ENCODE results near the gene ANGPT4.

ANGPT4 gene

DNA sequence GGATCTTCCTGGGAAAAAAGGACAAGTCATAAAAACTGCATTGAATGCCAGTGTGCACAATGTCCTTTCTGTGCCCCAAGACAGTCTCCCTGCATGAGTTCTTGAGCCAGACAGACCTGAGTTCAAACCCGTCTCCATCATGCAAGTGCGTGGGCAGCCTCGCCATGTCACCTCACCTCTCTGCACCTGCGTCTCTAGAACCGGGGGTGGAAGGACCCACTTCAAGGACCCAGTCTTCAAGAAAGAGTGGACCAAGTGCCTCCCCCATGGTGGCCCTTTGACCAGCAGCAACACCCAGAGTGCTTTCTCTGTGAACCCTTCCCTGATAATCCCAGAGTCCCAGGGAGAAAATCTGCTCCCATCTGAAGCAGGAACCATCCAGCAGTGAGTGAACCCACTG is 23.5 kb upstream of the ANGPT4 start:
- no peak for DNase-seq

DNA sequence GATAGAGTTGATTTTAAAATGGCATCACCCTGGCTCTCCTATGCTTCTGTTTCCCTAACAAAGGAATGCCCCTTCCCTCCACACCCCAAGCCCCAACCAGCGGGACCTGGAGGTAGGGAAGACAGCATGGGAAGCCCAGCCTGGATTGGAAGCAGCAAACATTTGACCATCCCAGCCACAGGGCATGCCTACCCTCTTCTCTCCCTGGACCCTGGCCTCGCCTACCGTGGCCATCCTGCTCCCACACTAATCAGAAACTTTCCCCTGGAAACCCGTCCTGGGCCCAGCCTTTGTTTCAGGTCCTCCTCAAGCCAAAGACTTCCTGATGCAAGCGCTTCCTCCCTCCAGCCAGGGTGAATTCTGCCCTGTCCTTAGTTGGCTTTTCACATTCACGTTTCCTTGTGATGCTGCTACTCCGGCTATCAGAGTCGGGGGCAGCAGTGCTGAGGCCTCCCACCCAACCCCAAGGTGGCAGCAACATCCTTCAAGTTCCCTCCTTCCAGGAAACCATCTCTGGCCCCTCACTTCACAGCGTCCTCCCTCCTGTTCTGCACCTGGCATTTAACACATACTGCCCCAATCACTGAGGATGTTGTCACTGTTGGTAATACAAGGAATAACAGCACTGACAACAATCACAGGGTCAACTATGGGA is 18.2 kb upstream of the ANGPT4 start:
- no peak for DNase-seq

DNA sequence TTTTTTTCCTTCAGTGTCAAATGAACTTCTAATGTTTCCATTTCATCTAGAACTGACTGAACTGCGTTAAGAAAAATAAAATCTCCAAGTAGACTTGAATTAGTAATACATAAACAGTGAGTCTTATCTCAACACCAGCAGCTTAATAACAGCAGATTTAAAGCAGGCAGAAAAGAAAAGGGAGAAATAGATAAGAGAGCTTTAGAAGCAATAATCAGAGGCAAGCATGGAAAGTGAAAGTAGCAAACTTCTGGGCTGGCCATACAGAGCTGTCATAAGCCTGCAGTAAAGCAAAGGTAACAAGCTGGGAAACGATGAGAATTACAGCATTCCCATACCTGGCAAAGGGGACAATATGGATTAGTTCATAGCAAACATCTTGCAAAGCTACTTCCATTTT is 16.9 kb upstream of the ANGPT4 start:
- DNase-seq: no peak

DNA sequence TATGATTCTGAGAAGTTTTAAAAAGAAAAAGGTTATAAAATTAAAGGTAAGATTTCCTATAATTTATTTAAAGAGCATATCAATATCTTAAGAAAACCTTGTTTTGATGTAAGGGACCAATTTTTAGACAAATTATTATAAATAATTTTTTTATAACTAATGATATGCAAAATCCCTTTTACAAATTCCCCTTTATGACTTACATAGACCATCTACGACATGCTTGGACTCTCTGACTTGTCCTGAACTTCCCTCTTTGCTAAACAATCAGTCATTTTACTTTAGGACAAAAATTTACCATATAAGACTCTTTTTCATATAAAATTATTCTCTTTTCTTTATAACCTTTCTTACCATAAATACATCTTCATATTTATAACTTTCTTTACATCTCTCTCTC is 15.3 kb upstream of the ANGPT4 start:
- no peak for DNase-seq

DNA sequence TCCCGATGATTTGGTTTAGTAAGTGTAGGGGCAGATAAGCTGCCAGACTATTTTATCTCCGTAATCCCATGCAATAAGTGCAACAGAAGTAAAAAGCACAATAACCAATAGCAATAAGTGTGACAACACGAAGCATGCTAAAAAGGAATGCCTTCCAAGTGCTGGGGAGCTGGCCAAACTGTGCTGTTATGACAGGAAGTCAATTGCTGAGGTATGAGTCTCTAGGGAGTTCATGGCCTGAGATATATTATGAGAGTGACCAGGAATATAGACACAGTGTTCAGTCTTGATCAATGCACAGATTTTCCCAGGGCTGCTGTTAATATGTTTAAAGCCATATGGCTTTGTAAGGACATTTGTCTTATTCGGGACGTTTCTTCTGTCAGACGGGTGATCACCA is 10.5 kb upstream of the ANGPT4 start:
- DNase-seq: no peak

DNA sequence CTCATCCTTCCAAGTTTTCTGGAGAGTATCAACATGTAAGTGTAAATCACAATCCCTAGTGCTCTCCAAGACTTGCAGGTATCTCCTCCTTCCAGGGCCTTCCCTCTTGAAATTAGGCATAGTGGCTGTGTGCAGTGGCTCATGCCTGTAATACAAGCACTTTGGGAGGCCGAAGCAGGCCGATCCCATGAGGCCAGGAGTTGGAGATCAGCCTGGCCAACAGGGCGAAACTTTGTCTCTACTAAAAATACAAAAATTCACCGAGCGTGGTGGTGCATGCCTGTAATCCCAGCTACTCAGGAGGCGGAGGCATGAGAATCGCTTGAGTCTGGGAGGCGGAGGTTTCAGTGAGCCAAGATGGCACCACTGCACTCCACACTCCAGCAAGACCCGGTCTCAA is 9.4 kb upstream of the ANGPT4 start:
- no peak for DNase-seq

DNA sequence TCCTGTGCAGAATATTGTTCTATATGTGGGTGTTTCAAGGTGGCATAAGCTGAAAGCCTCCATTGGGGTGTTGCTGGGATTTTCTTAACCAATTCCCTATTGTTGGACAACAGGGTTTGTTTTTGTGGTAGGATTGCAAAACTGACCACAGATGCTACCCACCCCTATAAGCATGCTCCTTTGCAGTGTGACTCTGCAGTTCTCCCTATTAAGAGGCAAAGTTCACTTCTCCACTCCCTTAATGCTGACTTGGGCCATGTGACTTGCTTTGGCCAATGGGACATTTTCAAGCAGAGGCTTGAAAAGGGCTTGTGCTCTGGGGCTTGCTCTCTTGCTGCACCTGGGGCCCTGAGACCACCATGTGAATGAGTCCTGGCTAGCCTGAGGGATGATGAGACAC is 8.5 kb upstream of the ANGPT4 start:
- DNase-seq: no peak

DNA sequence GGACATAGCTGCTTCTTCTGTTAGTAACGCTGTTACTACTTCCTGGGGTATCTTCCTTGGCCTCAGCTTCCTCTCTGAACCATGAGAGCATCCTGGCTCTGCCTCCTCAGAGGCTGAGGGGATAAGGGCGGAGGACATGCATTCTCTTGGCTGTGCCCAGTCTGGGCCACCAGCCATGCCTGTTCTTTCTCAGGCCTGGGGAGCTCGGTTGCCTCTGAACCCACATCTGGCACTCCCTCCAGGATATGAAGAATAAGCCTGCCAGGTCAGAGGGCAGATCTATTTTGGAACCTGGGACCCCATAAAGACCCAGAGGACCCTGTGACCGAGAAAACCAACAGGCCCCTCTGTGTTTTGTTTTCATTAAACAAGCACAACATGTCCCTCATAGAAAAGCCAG is 6.6 kb upstream of the ANGPT4 start:
- no peak for DNase-seq

DNA sequence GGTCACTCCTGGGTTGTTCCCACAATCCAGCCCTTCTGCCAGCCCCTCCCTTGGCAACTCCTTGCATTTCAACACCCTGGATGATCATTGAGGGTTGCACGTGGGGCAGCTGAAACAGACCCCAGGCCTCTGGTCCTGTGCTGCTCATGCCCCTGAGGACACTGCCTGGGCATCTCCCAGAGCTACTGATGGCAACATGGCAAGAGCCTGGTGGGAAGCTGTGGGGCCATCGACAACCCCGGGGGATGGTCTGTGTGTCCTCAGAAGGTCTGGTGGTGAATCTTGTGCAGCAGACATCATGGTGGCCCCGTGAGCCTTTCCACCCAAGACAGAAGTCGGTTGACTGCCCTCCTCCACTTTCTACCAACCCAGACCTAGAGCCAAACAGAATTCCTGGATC is 4.9 kb upstream of the ANGPT4 start:
- DNase-seq: no peak

DNA sequence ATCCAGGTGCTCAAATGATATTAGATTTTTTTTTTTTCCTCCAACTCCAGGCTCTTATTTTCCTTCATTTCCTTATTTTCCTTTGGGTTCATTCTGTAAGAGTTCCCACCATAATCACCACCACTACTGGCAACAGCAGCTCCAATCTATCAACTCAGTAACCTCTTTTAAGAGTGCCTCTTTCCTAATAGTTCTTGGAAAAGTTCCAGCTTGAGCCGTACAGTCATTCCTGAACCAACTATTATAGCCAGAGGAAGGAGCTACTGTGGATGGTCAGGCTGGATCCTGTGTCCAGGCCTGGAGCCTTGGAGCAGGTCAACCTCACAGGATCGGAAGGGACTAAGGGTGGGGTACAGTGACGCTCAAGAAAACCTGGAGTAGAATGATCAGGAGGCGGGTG is 4.2 kb upstream of the ANGPT4 start:
- no peak for DNase-seq

DNA sequence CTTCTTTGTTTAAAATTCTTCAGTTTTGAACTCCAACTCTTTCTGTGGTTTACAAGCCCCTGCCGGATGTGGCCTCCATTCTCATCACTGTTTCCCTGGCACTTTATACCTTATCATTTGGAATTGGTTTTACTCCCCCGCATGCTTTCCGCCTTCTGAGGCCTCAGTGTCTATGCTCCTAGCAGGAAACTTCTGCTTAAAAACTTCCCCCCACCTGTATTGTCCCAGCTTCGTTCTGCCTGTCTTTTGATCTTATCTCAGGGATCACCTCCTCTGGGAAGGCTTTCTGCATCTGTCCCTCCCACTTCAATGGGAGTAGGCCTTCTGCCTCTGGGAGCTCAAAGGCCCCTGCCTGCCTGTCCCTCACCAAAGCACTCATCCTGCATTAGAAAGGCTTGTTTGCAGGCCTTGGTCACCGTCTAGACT is 3.4 kb upstream of the ANGPT4 start:
- DNase-seq: no peak

DNA sequence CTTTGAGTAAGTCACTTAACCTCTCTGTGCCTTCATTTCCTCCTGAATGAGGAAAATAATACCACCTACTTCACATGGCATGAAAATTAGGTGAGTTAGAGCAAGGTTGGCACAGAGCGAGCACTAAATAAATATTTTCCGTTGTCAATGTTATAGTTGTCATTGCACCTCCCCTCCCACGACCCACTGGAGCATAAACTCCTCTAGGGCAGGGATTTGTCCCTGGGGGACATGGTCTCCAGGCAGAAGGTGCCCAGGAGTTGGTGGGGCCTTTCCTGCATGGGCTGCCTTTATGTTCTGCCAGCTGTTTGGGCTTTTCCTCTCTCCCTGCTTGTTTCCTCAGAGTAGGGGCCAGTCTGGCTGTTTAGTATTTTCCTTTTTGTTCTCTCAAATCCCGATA is 1.3 kb upstream of the ANGPT4 start:
- DNase-seq: no peak

DNA sequence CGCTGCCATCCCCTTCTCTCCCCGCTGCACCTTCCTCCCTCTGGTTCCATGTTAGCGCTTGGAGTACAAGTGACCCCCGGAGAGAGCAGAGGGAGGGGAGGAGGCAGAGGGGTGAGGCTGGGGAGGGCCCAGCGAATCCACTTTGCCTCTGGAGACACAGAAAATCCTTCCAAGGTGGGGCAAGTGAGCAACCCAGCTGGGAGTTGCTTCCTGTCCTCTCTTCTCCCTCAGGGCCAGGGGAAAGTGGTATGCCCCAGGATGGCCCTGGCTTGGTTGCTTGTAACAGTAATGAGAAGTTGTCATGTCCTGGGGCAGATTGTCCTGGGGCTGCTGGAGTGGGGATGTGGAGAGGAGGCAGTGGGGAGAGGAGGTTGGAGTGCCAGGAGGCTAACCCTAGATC is 691 bp upstream of the ANGPT4 start:
- DNase-seq: no peak

DNA sequence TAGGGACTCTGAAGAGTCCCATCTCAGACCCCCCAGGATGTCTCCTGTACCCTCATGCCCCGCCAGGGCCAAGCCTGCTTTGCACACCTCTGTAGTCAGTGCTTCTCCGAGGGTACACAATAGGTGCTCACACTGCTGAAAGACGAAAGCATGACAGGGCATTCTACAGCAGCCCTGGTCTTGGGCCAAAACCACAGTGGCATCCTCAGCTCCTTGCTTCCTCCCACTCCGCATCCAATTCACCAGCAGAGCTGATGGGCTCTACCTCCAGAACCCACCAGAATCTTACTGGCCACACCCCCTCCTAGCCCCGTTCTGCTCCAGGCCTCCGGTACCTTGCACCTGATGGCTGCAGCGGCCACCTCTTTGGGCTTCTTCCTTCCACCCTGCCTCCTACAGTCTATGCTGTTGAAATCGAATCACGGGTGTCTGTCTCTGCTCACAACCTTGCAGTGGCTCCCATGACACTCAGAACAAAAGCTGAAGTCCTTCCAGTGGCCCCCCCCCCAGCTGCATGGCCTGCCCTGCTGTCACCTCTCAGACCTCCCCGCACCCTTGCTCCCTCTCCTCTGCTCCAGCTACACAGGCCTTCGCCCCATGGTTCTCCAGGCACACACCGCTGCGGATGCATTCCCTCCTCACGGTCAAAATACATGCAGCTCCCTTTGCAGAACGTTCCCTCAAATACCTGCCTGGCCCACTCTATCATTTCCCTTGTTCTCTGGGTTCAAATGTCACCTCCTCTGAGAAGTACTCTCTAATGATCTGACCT is 1.2 kb downstream of the ANGPT4 start:
- DNase-seq: no peak

DNA sequence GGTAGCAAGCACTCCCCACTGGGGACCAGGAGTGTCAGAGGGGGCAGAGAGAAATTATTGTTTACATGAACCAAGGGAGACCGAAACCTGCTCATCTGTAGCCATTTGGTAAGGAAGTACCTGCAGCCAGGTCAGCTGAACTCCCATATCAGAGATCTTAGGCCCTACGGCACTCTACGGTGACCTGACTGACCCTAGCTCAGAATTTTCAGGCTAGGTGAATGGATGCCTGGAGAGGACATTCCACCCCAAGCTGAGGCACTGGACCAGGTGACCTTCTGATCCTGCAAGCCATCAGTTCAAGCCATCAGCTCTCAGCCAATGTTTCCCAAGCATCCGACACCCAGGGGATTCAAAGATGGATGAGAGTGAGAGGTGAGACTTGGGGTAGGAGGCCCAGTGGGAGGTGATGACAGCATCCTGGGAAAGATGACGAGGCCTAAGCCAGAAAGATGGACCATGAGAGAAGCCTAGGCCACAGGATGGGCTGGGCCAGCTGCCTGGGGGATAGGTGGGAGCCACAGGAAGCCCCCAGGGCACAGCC is 2.8 kb downstream of the ANGPT4 start:
- no peak for DNase-seq

DNA sequence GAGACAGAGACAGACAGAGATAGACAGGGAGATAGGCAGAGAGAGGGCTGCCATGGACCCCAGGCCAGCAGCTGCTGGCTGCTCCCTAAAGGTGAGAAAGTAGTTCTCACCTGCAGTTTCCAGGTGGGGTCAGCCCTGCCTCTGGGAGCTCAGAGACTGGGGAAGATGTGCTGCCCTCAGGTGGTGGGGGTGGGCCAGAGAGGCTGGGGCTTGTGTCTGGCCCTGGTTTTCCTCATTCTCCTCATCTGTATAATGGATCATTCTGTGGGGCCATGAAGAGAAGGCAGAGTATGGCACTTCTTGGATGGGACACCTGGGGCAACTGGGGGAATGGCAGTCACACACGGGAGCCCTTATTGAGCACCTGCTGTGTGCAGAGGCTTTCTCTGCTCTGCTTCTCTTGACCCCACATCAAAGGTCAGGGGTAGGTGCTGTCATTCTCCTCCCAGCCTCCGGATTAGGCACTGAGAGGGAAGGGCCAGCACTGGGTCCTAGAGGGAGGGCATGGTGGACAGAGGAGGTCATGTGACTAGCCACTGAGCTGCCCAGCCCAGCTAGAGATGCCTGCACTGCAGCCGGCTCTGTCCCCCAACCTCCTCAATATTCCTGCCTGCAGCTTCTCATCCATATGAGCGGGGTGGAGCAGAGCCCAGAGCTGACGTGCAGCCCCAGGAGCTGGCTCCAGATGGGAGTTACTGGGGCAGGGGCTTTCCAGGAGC is 4.1 kb downstream of the ANGPT4 start:
- DNase-seq: no peak

DNA sequence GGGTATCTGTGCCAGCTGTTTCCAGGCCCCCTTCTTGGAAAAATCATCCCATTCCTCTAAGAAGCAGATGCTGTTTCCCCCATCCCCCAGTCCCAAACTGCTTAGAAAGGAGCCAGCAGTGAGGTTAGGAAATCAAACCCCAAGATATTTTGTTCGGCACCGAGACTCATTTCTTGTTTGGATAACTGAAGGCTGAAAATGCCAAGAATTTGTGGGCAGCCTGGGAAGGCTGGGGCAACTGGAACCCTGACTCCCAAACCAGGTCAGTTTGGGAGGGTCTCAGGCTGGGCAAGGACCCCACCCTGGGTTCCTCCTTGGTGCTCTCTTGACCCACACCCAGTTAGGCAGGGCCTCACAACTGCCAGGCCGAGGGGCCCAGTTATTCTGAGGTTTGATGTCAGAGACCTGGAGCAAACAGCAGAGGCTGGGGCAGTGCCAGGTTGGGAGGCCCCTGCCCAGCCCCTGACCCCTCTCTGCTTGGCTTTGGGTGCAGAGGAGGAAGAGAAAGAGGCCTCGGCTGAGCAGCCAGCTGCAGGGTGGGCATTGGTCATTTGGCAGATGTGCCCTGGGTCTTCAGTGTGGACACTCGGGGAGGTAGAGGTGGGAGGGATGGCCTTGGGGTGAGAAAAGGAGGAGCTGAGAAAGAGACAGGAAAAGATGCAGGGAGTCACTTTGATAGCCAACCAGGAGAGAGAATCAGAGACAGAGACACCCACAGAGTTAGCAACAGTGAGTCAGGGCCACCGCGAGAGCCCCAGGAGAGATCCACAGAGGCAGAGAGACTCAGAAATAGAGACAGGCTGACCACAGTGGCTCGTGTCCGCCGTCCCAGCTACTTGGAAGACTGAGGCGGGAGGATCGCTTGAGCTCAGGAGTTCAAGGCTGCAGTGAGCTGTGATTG is 5.0 kb downstream of the ANGPT4 start:
- DNase-seq: no peak

DNA sequence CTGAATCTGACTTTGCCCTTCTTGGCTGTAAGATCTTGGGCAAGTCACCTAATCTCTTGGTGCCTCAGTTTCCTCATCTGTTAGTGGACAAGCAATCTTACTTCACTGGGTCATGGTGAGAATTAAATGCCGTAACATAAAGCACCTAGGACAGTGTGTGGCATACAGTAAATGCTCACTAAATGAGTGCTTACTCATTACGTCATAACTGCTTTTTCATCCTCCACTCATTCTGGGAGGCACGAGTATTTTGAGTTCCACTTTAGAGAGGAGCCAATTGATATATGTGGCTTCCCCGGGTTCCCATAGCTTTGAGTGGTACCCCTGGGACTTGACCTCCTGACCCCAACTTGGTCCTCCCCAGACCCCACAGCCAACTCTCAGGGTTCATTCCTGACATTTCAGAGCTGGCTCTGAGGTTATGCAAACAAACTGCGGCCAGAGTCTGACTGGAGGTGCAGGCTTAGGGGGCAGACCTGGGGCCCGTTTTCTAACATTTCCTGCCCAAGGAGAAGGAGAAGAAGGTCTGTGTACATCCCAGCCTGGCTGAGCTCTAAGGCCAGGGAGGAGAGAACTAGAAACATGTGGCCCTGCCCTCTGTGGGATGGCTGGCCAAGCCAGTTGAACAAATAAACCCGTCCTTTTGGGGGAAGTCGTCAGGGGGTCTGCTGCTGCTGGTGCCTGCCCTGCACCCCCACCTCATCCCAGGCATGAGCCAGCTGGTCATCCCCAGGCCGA is 5.8 kb downstream of the ANGPT4 start:
- no peak for DNase-seq

DNA sequence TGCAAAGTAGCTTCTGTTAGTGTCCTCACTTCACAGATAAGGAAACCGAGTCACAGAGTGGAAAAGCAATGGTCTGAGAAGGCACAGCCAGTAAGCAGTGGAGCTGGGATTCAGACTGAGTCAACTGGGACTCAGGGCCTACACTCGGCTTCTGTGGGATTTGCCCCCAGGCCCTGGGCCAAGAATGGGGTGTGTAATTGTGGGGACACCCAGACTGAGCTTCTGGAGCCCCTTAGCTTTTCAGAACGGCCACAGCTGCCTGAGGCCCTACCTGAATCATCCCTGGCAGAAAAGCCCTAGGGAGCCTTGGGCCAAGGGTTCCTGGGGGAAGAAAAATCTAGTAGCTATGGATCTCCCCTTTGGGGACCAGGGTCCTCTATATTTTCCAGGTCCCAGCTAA is 6.5 kb downstream of the ANGPT4 start:
- DNase-seq: no peak

DNA sequence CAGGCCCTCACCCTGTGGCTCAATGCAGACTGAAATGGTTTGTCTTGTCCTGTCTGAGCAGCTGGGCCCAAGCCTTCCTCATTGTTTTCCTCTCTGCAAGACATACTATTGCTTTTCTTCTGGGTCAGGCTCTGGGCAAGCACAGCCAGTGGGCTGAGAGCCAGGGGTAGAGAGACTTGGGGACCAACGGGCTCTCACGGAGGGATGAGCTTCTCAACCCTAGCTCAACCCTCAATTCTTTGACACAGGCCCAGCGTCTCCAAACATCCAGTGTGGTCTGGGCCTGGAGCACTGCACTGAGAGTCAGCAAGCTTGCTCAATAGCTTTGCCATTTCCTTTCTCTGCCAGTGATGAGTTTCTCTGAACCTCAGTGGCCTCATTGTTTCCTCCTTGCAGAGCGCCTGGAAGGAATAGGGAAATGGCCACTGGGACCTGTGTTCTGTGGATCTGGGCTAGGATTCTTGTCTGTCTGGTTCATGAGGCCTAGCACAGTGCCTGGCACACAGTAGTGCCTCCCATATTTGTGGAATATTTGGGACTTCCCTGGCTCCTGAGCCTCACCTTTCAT is 9.3 kb downstream of the ANGPT4 start:
- no peak for DNase-seq

DNA sequence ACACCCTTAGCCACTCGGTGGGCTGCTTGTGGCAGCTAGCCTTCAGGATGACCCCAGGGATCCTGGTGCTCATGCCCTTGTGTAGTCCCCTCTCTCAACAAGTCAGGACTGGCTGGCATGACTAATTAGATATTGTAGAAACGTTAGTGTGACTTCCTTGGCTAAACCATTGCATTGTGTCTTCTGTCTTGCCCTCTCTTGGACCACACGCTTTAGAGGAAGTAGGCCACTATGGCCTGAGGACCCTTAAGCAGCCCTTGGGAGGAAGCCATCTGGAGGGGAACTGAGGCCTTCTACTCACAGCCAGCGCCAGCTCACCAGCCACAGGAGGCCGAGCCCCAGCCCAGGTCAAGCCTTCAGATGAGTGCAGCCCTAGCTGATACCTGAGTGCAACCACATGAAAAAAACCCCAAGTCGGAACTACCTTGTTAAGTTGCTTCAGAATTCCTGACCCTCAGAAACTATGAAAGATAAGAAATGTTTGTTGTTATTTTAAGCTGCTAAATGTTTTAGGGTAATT is 10.1 kb downstream of the ANGPT4 start:
- DNase-seq: no peak

All from activated naive CD4-positive, alpha-beta T cell treated with Interleukin-2 at 50 U/mL for 16 hours (primary cell).